Measurements from ENCODE around the gene ALG12.
A peak's percentile ranks its signal among the peaks of the same experiment; 100 is the strongest.

ALG12 gene

GRCh38 chr22:49882519-49883293, 35.5 kb downstream of the ALG12 start:
- Mint-ChIP-seq H3K36me3 (peaks cover 31% of the 10 kb centered on the region), H3K27ac (no peak overlapping the region), H3K27me3 (no peaks in the 10 kb centered on the region), H3K4me3 (no peak overlapping the region), H3K4me1 (peaks cover 16% of the 10 kb centered on the region), H3K9me3 (no peaks in the 10 kb centered on the region)
- DNase-seq (ENCODE audit: low spot score in 2 of 2) (no peak), ATAC-seq (ENCODE audit: low read depth) (no peak)

- no peak for DNase-seq (ENCODE audit: low spot score in 2 of 2)
- H3K36me3 Mint-ChIP-seq, result peaks cover 28% of the 10 kb centered on the region
- ATAC-seq (ENCODE audit: low read depth), result no peak
Measured at GRCh38 chr22:49881856-49882255, 36.4 kb downstream of the ALG12 start.

GRCh38 chr22:49880281-49880680, 38.0 kb downstream of the ALG12 start:
- peak overlapping the region; percentile 77 for H3K4me3 Mint-ChIP-seq
- DNase-seq (ENCODE audit: low spot score in 2 of 2) (no peak), ATAC-seq (ENCODE audit: low read depth) (peak; percentile 74)
- peaks cover 20% of the 10 kb centered on the region for H3K4me1 Mint-ChIP-seq
- no peaks in the 10 kb centered on the region for H3K27me3 Mint-ChIP-seq
- H3K27ac Mint-ChIP-seq, result peak overlapping the region; percentile 68
- H3K36me3 Mint-ChIP-seq, result peaks cover 25% of the 10 kb centered on the region
- H3K9me3 Mint-ChIP-seq, result no peaks in the 10 kb centered on the region

More at GRCh38 chr22:49881856-49882255, 36.4 kb downstream of the ALG12 start:
- H3K4me3 Mint-ChIP-seq, result no peak overlapping the region
- no peak overlapping the region for H3K27ac Mint-ChIP-seq
- H3K27me3 Mint-ChIP-seq, result no peaks in the 10 kb centered on the region
- H3K9me3 Mint-ChIP-seq, result no peaks in the 10 kb centered on the region
- peaks cover 18% of the 10 kb centered on the region for H3K4me1 Mint-ChIP-seq

GRCh38 chr22:49879871-49880270, 38.4 kb downstream of the ALG12 start:
- peaks cover 28% of the 10 kb centered on the region for H3K36me3 Mint-ChIP-seq
- no peak for DNase-seq (ENCODE audit: low spot score in 2 of 2)
- H3K27me3 Mint-ChIP-seq, result no peaks in the 10 kb centered on the region
- H3K4me3 Mint-ChIP-seq, result peak overlapping the region; percentile 77
- no peak for ATAC-seq (ENCODE audit: low read depth)
- H3K27ac Mint-ChIP-seq, result peak overlapping the region; percentile 68
- H3K4me1 Mint-ChIP-seq, result peaks cover 20% of the 10 kb centered on the region
- H3K9me3 Mint-ChIP-seq, result no peaks in the 10 kb centered on the region

- DNase-seq (ENCODE audit: low spot score in 2 of 2), result no peak
- no peak overlapping the region for H3K27ac Mint-ChIP-seq
- H3K27me3 Mint-ChIP-seq, result no peaks in the 10 kb centered on the region
- peaks cover 20% of the 10 kb centered on the region for H3K4me1 Mint-ChIP-seq
- H3K36me3 Mint-ChIP-seq, result peaks cover 23% of the 10 kb centered on the region
- ATAC-seq (ENCODE audit: low read depth), result no peak
- H3K4me3 Mint-ChIP-seq, result no peak overlapping the region
- no peaks in the 10 kb centered on the region for H3K9me3 Mint-ChIP-seq
Measured at GRCh38 chr22:49878206-49878605, 40.0 kb downstream of the ALG12 start.

- peaks cover 20% of the 10 kb centered on the region for H3K36me3 Mint-ChIP-seq
Measured at GRCh38 chr22:49877642-49878041, 40.6 kb downstream of the ALG12 start.

GRCh38 chr22:49873228-49873940, 44.9 kb downstream of the ALG12 start:
- peak overlapping the region; percentile 52 for H3K27ac Mint-ChIP-seq
- peaks cover 10% of the 10 kb centered on the region for H3K4me1 Mint-ChIP-seq
- ATAC-seq (ENCODE audit: low read depth), result no peak

More at GRCh38 chr22:49877642-49878041, 40.6 kb downstream of the ALG12 start:
- no peak overlapping the region for H3K27ac Mint-ChIP-seq
- H3K4me1 Mint-ChIP-seq, result peaks cover 20% of the 10 kb centered on the region
- no peaks in the 10 kb centered on the region for H3K9me3 Mint-ChIP-seq
- DNase-seq (ENCODE audit: low spot score in 2 of 2) (no peak), ATAC-seq (ENCODE audit: low read depth) (no peak)
- H3K4me3 Mint-ChIP-seq, result no peak overlapping the region
- no peaks in the 10 kb centered on the region for H3K27me3 Mint-ChIP-seq

GRCh38 chr22:49872347-49872746, 45.9 kb downstream of the ALG12 start:
- Mint-ChIP-seq H3K27ac (no peak overlapping the region), H3K36me3 (peaks cover 34% of the 10 kb centered on the region)

More at GRCh38 chr22:49873228-49873940, 44.9 kb downstream of the ALG12 start:
- no peaks in the 10 kb centered on the region for H3K9me3 Mint-ChIP-seq
- DNase-seq (ENCODE audit: low spot score in 2 of 2), result no peak
- peaks cover 34% of the 10 kb centered on the region for H3K36me3 Mint-ChIP-seq
- no peak overlapping the region for H3K4me3 Mint-ChIP-seq
- H3K27me3 Mint-ChIP-seq, result no peaks in the 10 kb centered on the region

GRCh38 chr22:49871482-49871881, 46.8 kb downstream of the ALG12 start:
- no peaks in the 10 kb centered on the region for H3K27me3 Mint-ChIP-seq
- ATAC-seq (ENCODE audit: low read depth) (no peak), DNase-seq (ENCODE audit: low spot score in 2 of 2) (no peak)
- no peaks in the 10 kb centered on the region for H3K9me3 Mint-ChIP-seq
- peaks cover 7% of the 10 kb centered on the region for H3K4me1 Mint-ChIP-seq
- H3K4me3 Mint-ChIP-seq, result no peak overlapping the region
- H3K27ac Mint-ChIP-seq, result no peak overlapping the region
- H3K36me3 Mint-ChIP-seq, result peaks cover 39% of the 10 kb centered on the region

More at GRCh38 chr22:49872347-49872746, 45.9 kb downstream of the ALG12 start:
- no peaks in the 10 kb centered on the region for H3K9me3 Mint-ChIP-seq
- H3K4me1 Mint-ChIP-seq, result peaks cover 7% of the 10 kb centered on the region
- H3K4me3 Mint-ChIP-seq, result no peak overlapping the region
- ATAC-seq (ENCODE audit: low read depth) (no peak), DNase-seq (ENCODE audit: low spot score in 2 of 2) (no peak)
- H3K27me3 Mint-ChIP-seq, result no peaks in the 10 kb centered on the region

GRCh38 chr22:49869845-49870712, 48.2 kb downstream of the ALG12 start:
- peaks cover 6% of the 10 kb centered on the region for H3K9me3 Mint-ChIP-seq
- no peaks in the 10 kb centered on the region for H3K27me3 Mint-ChIP-seq
- H3K27ac Mint-ChIP-seq, result no peak overlapping the region
- DNase-seq (ENCODE audit: low spot score in 2 of 2), result no peak
- H3K36me3 Mint-ChIP-seq, result peaks cover 41% of the 10 kb centered on the region
- no peak overlapping the region for H3K4me3 Mint-ChIP-seq
- peaks cover 5% of the 10 kb centered on the region for H3K4me1 Mint-ChIP-seq
- no peak for ATAC-seq (ENCODE audit: low read depth)

GRCh38 chr22:49869086-49869830, 49.0 kb downstream of the ALG12 start:
- Mint-ChIP-seq H3K27ac (no peak overlapping the region), H3K9me3 (peaks cover 6% of the 10 kb centered on the region), H3K4me3 (no peak overlapping the region), H3K4me1 (peaks cover 5% of the 10 kb centered on the region), H3K27me3 (no peaks in the 10 kb centered on the region), H3K36me3 (peaks cover 38% of the 10 kb centered on the region)
- DNase-seq (ENCODE audit: low spot score in 2 of 2), result no peak
- no peak for ATAC-seq (ENCODE audit: low read depth)

GRCh38 chr22:49867303-49868265, 50.7 kb downstream of the ALG12 start:
- Mint-ChIP-seq H3K9me3 (peaks cover 6% of the 10 kb centered on the region), H3K4me1 (peaks cover 5% of the 10 kb centered on the region), H3K27me3 (no peaks in the 10 kb centered on the region), H3K27ac (no peak overlapping the region), H3K36me3 (peaks cover 35% of the 10 kb centered on the region), H3K4me3 (no peak overlapping the region)
- ATAC-seq (ENCODE audit: low read depth) (no peak), DNase-seq (ENCODE audit: low spot score in 2 of 2) (no peak)
